ENCODE data around the gene IPCEF1. TPM values are rescaled to one million over a fixed set of nuclear protein-coding genes. Genes with fewer than 3 reads are reported as not detected.

Gene IPCEF1
- total RNA-seq, 1 donor from 2014 or later = not detected

GRCh38 chr6:154252678-154253077 is 103.9 kb downstream of the IPCEF1 start:
- no peaks in the 10 kb centered on the region for H3K36me3 ChIP-seq
- H3K4me1 ChIP-seq = no peaks in the 10 kb centered on the region
- intact Hi-C loops (cut with DNase I) = no loop called here
- no peak overlapping the region for H3K27ac ChIP-seq
- H3K4me3 ChIP-seq = no peak overlapping the region
- no peak for DNase-seq (ENCODE audit: low spot score in 2 of 2)
- H3K9me3 ChIP-seq = peaks cover 0 to 9% of the 10 kb centered on the region in 2 donors
- TF ChIP-seq CTCF (IDR thresholded peaks at IDR 0.05) = no peak
- H3K27me3 ChIP-seq = no peaks in the 10 kb centered on the region

GRCh38 chr6:154251116-154251515 is 105.5 kb downstream of the IPCEF1 start:
- H3K4me3 ChIP-seq = no peak overlapping the region
- no peak for TF ChIP-seq CTCF (IDR thresholded peaks at IDR 0.05)
- H3K27ac ChIP-seq = no peak overlapping the region
- no peaks in the 10 kb centered on the region for H3K27me3 ChIP-seq
- H3K4me1 ChIP-seq = no peaks in the 10 kb centered on the region
- no peak for DNase-seq (ENCODE audit: low spot score in 2 of 2)
- intact Hi-C loops (cut with DNase I) = no loop called here
- peaks cover 0 to 9% of the 10 kb centered on the region in 2 donors for H3K9me3 ChIP-seq
- no peaks in the 10 kb centered on the region for H3K36me3 ChIP-seq

- no peak for TF ChIP-seq CTCF (IDR thresholded peaks at IDR 0.05)
These were observed 106.9 kb downstream of the IPCEF1 start for GRCh38 chr6:154249499-154250298.

GRCh38 chr6:154247119-154247861 is 109.3 kb downstream of the IPCEF1 start:
- no peaks in the 10 kb centered on the region for H3K27me3 ChIP-seq
- H3K27ac ChIP-seq = no peak overlapping the region
- intact Hi-C loops (cut with DNase I) = no loop called here
- H3K4me3 ChIP-seq = no peak overlapping the region
- H3K9me3 ChIP-seq = no peaks in the 10 kb centered on the region
- no peaks in the 10 kb centered on the region for H3K36me3 ChIP-seq
- no peak for DNase-seq (ENCODE audit: low spot score in 2 of 2)
- TF ChIP-seq CTCF (IDR thresholded peaks at IDR 0.05) = no peak
- H3K4me1 ChIP-seq = no peaks in the 10 kb centered on the region

More at GRCh38 chr6:154249499-154250298, 106.9 kb downstream of the IPCEF1 start:
- no peaks in the 10 kb centered on the region for H3K36me3 ChIP-seq
- no peaks in the 10 kb centered on the region for H3K27me3 ChIP-seq
- no peak overlapping the region for H3K4me3 ChIP-seq
- intact Hi-C loops (cut with DNase I) = no loop called here
- H3K9me3 ChIP-seq = peaks cover 0 to 2% of the 10 kb centered on the region in 2 donors
- H3K4me1 ChIP-seq = no peaks in the 10 kb centered on the region
- no peak overlapping the region for H3K27ac ChIP-seq
- DNase-seq (ENCODE audit: low spot score in 2 of 2) = no peak

- intact Hi-C loops (cut with DNase I) = no loop called here
- Histone ChIP-seq H3K36me3 (no peaks in the 10 kb centered on the region), H3K4me3 (no peak overlapping the region), H3K27ac (no peak overlapping the region), H3K27me3 (no peaks in the 10 kb centered on the region), H3K9me3 (no peaks in the 10 kb centered on the region), H3K4me1 (no peaks in the 10 kb centered on the region)
- no peak for TF ChIP-seq CTCF (IDR thresholded peaks at IDR 0.05)
- DNase-seq (ENCODE audit: low spot score in 2 of 2) = no peak
These were observed 109.9 kb downstream of the IPCEF1 start for GRCh38 chr6:154246723-154247118.

Data from ascending aorta (tissue), 2 donors.